ENCODE data around the gene ZNF32. TPM values are rescaled to one million over a fixed set of nuclear protein-coding genes. Genes with fewer than 3 reads are reported as not detected.

The ZNF32 gene
- total and polyA plus RNA-seq, 2 of the 4 experiments (the other 2 are of a cell fraction): 30.1 to 31.2 TPM

- Histone ChIP-seq H2AK5ac (ENCODE audit: low read depth, low read length) (no peak overlapping the region), H4K91ac (ENCODE audit: insufficient read depth, low read depth, low read length) (no peak overlapping the region), H3K27me3 (ENCODE audit: control insufficient read depth, insufficient read depth, low read length) (no peaks in the 10 kb centered on the region; the same call in 1 of the 2 replicates), H2BK120ac (ENCODE audit: low read depth, low read length) (no peak overlapping the region), H2BK15ac (ENCODE audit: low read depth, low read length) (no peak overlapping the region), H2AFZ (replicated peaks; ENCODE audit: low read length, poor library complexity) (peak overlapping the region; percentile 65), H2BK5ac (ENCODE audit: low read depth, low read length, poor library complexity, severe bottlenecking) (no peak overlapping the region), H4K5ac (ENCODE audit: low read depth, low read length) (no peak overlapping the region), H3K4me2 (ENCODE audit: low read depth, low read length) (no peak overlapping the region), H3K4me3 (ENCODE audit: insufficient read depth, low read depth, low read length) (no peak overlapping the region), H2BK20ac (ENCODE audit: low read depth, low read length) (peak overlapping the region; percentile 50; the same call in 1 of the 2 replicates), H3K36me3 (ENCODE audit: control insufficient read depth, insufficient read depth, low read length) (no peaks in the 10 kb centered on the region), H3K9ac (ENCODE audit: low read depth, low read length) (no peak overlapping the region), H3K4ac (ENCODE audit: low read depth, low read length) (no peak overlapping the region), H3K9me1 (ENCODE audit: insufficient read depth, low read length) (no peaks in the 10 kb centered on the region), H3K23ac (ENCODE audit: low read depth, low read length) (no peak overlapping the region), H3K9me3 (ENCODE audit: control insufficient read depth, insufficient read depth, low read length) (no peaks in the 10 kb centered on the region), H3K27ac (ENCODE audit: insufficient read depth, low read length) (no peak overlapping the region), H3K56ac (ENCODE audit: extremely low read depth, insufficient read depth, low read length) (no peak overlapping the region), H2AK9ac (replicated peaks; ENCODE audit: low read depth, low read length, poor library complexity) (peak overlapping the region; percentile 8), H3K18ac (ENCODE audit: low read depth, low read length) (no peak overlapping the region), H3K79me1 (ENCODE audit: low read depth in 1 of 2, low read length in 2 of 2) (no peaks in the 10 kb centered on the region), H3K4me1 (ENCODE audit: control insufficient read depth, insufficient read depth, low read length) (peaks cover 2% of the 10 kb centered on the region; the same call in 1 of the 2 replicates), H4K20me1 (ENCODE audit: insufficient read depth, low read length) (no peaks in the 10 kb centered on the region), H4K8ac (ENCODE audit: low read depth in 2 of 2, low read length in 2 of 2) (peak overlapping the region in 1 of 2 experiments; percentile 28; a peak in 1 of 4 replicates), H3K14ac (replicated peaks; ENCODE audit: low read depth, low read length) (no peak overlapping the region)
- intact Hi-C loops (cut with micrococcal nuclease) (loop anchor here (1.0 to 10.0 kb wide), 5 partner anchors 639 to 1192 kb away; no protein-coding TSS in a partner anchor), dilution Hi-C loops (cut with HindIII; ENCODE audit: low sequenced_read_pairs, unreplicated experiment) (no loop called here), in situ Hi-C loops (cut with MboI; ENCODE audit: low sequenced_read_pairs) (loop anchor here (5.0 kb wide), 2 partner anchors 720 to 1190 kb away; no protein-coding TSS in a partner anchor)
- POLR2A ChIA-PET (ENCODE audit: unreplicated experiment): interaction anchor here (0.6 kb wide), 1 partner anchor 200 kb away, joined by 3 read pairs; no protein-coding TSS in a partner anchor
- ATAC-seq (ENCODE audit: low read depth) (peak; percentile 76), DNase-seq (peak; percentile 75)
- WGBS, 2 experiments (ENCODE audit: extremely low coverage in 2 of 2, insufficient read length in 1 of 2): 69% methylated on average over 6 of the region's 18 CpGs; no CpG with 5 or more reads in 1 of the 2 experiments
- BruUV-seq (replicated peaks): no TSS peak
- CTCF ChIA-PET: interaction anchor here (1.4 to 1.5 kb wide), 2 partner anchors 715 to 1181 kb away, joined by 5 to 7 read pairs; no protein-coding TSS in a partner anchor
- TF ChIP-seq FOS (IDR thresholded peaks at IDR 0.05; ENCODE audit: low read depth, low read length): no peak
- TF ChIP-seq, protein P1, sequence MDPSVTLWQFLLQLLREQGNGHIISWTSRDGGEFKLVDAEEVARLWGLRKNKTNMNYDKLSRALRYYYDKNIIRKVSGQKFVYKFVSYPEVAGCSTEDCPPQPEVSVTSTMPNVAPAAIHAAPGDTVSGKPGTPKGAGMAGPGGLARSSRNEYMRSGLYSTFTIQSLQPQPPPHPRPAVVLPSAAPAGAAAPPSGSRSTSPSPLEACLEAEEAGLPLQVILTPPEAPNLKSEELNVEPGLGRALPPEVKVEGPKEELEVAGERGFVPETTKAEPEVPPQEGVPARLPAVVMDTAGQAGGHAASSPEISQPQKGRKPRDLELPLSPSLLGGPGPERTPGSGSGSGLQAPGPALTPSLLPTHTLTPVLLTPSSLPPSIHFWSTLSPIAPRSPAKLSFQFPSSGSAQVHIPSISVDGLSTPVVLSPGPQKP (IDR thresholded peaks at IDR 0.05; ENCODE audit: borderline replicate concordance, low read depth, low read length): no peak
- no peak for TF ChIP-seq MAZ (IDR thresholded peaks at IDR 0.05; ENCODE audit: borderline replicate concordance, low read depth, low read length)
- TF ChIP-seq CHD1 (IDR thresholded peaks at IDR 0.05; ENCODE audit: low read depth, low read length): no peak
- TF ChIP-seq CTCF (conservative IDR thresholded peaks at IDR 0.05; ENCODE audit: low read depth, low read length): peak; percentile 84
- TF ChIP-seq, protein P2, sequence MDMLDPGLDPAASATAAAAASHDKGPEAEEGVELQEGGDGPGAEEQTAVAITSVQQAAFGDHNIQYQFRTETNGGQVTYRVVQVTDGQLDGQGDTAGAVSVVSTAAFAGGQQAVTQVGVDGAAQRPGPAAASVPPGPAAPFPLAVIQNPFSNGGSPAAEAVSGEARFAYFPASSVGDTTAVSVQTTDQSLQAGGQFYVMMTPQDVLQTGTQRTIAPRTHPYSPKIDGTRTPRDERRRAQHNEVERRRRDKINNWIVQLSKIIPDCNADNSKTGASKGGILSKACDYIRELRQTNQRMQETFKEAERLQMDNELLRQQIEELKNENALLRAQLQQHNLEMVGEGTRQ (IDR thresholded peaks at IDR 0.05; ENCODE audit: low read depth, low read length): no peak
- TF ChIP-seq RCOR1 (IDR thresholded peaks at IDR 0.05; ENCODE audit: insufficient replicate concordance, low read length): no peak
- no peak for TF ChIP-seq MXI1 (IDR thresholded peaks at IDR 0.05; ENCODE audit: borderline replicate concordance, low read depth, low read length)
- TF ChIP-seq SMC3 (IDR thresholded peaks at IDR 0.05; ENCODE audit: low read depth, low read length): peak; percentile 90
- peak; percentile 96 for TF ChIP-seq RAD21 (IDR thresholded peaks at IDR 0.05; ENCODE audit: low read length)
- TF ChIP-seq RFX5 (IDR thresholded peaks at IDR 0.05; ENCODE audit: low read depth, low read length): no peak
- TF ChIP-seq MAFK (IDR thresholded peaks at IDR 0.05; ENCODE audit: low read depth, low read length): no peak
- no peak for TF ChIP-seq NFE2L2 (IDR thresholded peaks at IDR 0.05; ENCODE audit: low read depth, low read length)
These were observed 23.2 kb upstream of the ZNF32 start for GRCh38 chr10:43671659-43672531.
